Neural cell (in vitro differentiated cells): ENCODE measurements around the gene SERAC1. TPM values are rescaled to one million over a fixed set of nuclear protein-coding genes. Genes with fewer than 3 reads are reported as not detected.

Experiments used
- H2AFZ ChIP-seq: fragments of 200-600, 300-800 bp; sonication (generic), shearing (Covaris generic); 2 replicates; pipeline ENCODE4 v1.6.0; 2014; ENCODE audit warnings: low read depth, mild to moderate bottlenecking, antibody characterized with exemption, low read length, moderate library complexity
- H3F3A ChIP-seq: fragments of 200-600 bp; shearing (Covaris generic); 2 replicates; pipeline ENCODE4 v1.6.1; 2016; ENCODE audit warnings: mild to moderate bottlenecking, moderate library complexity, mixed read lengths, antibody characterized with exemption, low read length; ENCODE audit not compliant: insufficient read depth, poor library complexity, severe bottlenecking
- H3K27ac ChIP-seq: fragments of 200-600, 300-800 bp; sonication (generic), shearing (Covaris generic); 2 replicates; pipeline ENCODE4 v1.5.1; 2014; ENCODE audit warnings: mild to moderate bottlenecking, low read length, moderate library complexity
- H3K27me3 ChIP-seq: fragments of 300-800, 200-600 bp; sonication (generic), shearing (Covaris generic); 2 replicates; pipeline ENCODE4 v1.6.0; 2014; ENCODE audit warnings: mild to moderate bottlenecking, low read depth, low read length, moderate library complexity; ENCODE audit not compliant: insufficient read depth
- H3K36me3 ChIP-seq: fragments of 300-800, 200-600 bp; sonication (generic), shearing (Covaris generic); 2 replicates; pipeline ENCODE4 v1.5.1; 2014; ENCODE audit warnings: mild to moderate bottlenecking, antibody characterized with exemption, low read length, moderate library complexity; ENCODE audit not compliant: insufficient read depth
- H3K4me2 ChIP-seq: fragments of 300-800, 200-600 bp; sonication (generic), shearing (Covaris generic); 2 replicates; pipeline ENCODE4 v1.6.0; 2014; ENCODE audit warnings: mild to moderate bottlenecking, low read length
- H3K4me3 ChIP-seq: fragments of 300-800, 200-600 bp; sonication (generic), shearing (Covaris generic); 2 replicates; pipeline ENCODE4 v1.5.1; 2014; ENCODE audit warnings: mild to moderate bottlenecking, low read length, moderate library complexity
- H3K79me2 ChIP-seq: fragments of 200-600 bp; shearing (Covaris generic); replicated peaks from 2 replicates; pipeline ENCODE4 v1.6.0; 2014; ENCODE audit warnings: mild to moderate bottlenecking, low read length, moderate library complexity; ENCODE audit not compliant: insufficient read depth
- H3K9ac ChIP-seq: fragments of 300-800, 200-600 bp; sonication (generic), shearing (Covaris generic); 2 replicates; pipeline ENCODE4 v1.6.1; 2016; ENCODE audit warnings: mild to moderate bottlenecking, low read length, mixed read lengths
- H3K9me2 ChIP-seq: fragments of 200-600 bp; shearing (Covaris generic); 2 replicates; pipeline ENCODE4 v1.6.1; 2016; ENCODE audit warnings: mild to moderate bottlenecking, low read length, mixed read lengths; ENCODE audit not compliant: insufficient read depth
- H3K9me3 ChIP-seq: fragments of 200-600, 300-800 bp; sonication (generic), shearing (Covaris generic); 2 replicates; pipeline ENCODE4 v1.6.1; 2016; ENCODE audit warnings: mild to moderate bottlenecking, mixed run types, low read length, moderate library complexity, mixed read lengths
- H4K20me1 ChIP-seq: fragments of 200-600 bp; shearing (Covaris generic); 2 replicates; pipeline ENCODE4 v1.6.1; 2016; ENCODE audit warnings: mild to moderate bottlenecking, mixed run types; ENCODE audit not compliant: insufficient read depth
- EP300 ChIP-seq: fragments of 450-650 bp; conservative IDR thresholded peaks from 2 replicates; pipeline ENCODE4 v1.6.1; 2014; ENCODE audit warnings: antibody characterized with exemption, mild to moderate bottlenecking, moderate library complexity; ENCODE audit not compliant: poor library complexity, severe bottlenecking
- EZH2 ChIP-seq: fragments of 200-600, 300-800 bp; shearing (Covaris generic), sonication (generic); IDR thresholded peaks from 2 replicates; pipeline ENCODE4 v1.6.1; 2014; ENCODE audit warnings: antibody characterized with exemption, low read length, borderline replicate concordance, mild to moderate bottlenecking; ENCODE audit not compliant: insufficient read depth, poor library complexity, severe bottlenecking
- MXI1 ChIP-seq: fragments of 450-650 bp; conservative IDR thresholded peaks from 2 replicates; pipeline ENCODE4 v1.6.1; 2014; ENCODE audit warnings: antibody characterized with exemption, mild to moderate bottlenecking; ENCODE audit not compliant: poor library complexity, severe bottlenecking
- POLR2AphosphoS5 ChIP-seq: IDR thresholded peaks from 2 replicates; pipeline ENCODE4 v1.6.1; 2012
- RAD21 ChIP-seq: fragments of 450-650 bp; conservative IDR thresholded peaks from 2 replicates; pipeline ENCODE4 v1.6.1; 2014; ENCODE audit warnings: antibody characterized with exemption, mild to moderate bottlenecking, moderate library complexity
- SMC3 ChIP-seq: fragments of 450-650 bp; conservative IDR thresholded peaks from 2 replicates; pipeline ENCODE4 v1.6.1; 2014; ENCODE audit warnings: antibody characterized with exemption, mild to moderate bottlenecking, moderate library complexity; ENCODE audit not compliant: poor library complexity
- TAF1 ChIP-seq: IDR thresholded peaks from 2 replicates; pipeline ENCODE4 v1.6.1; 2012; ENCODE audit warnings: low read depth
- polyA plus RNA-seq: library from polyadenylated mRNA; depleted of rRNA; stranded (reverse); fragments of >200 nt; gene quantifications from 2 replicates; pipeline ENCODE4 v1.2.3, GENCODE V29; 2014
- TF ChIP-seq, protein P1 (sequence below): fragments of 450-650 bp; IDR thresholded peaks from 2 replicates; pipeline ENCODE4 v1.5.1; 2014; ENCODE audit warnings: antibody characterized with exemption, mild to moderate bottlenecking, moderate library complexity; ENCODE audit not compliant: poor library complexity, severe bottlenecking
- TF ChIP-seq, protein P2 (sequence below): IDR thresholded peaks from 2 replicates; pipeline ENCODE4 v1.6.1; 2012; ENCODE audit warnings: borderline replicate concordance

Gene SERAC1
- polyA plus RNA-seq, 1 donor from 2014 or later = 22.2 TPM

DNA sequence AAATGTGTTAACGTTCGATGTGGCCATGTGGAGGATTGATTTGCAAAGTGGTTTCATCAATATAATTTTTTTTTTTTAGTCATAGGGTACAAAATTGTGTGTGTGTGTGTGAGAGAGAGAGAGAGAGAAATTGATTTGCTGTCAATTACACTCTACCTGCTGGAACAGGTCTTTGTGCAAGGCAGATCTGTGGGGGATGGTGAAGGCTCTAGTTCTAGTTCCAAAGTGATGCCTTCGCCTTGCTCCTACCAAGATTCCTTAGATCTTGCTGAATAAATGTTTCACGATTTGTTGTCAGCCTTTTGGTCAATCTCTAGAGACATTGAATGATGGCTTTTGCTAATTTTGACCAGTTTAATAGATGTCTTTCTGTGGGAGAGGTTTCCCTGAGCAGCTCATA is 64.8 kb downstream of the SERAC1 start:
- H3K79me2 ChIP-seq = no peaks in the 10 kb centered on the region
- H2AFZ ChIP-seq = no peak overlapping the region
- no peaks in the 10 kb centered on the region for H3K9me3 ChIP-seq
- no peaks in the 10 kb centered on the region for H3K27me3 ChIP-seq
- no peaks in the 10 kb centered on the region for H3K9me2 ChIP-seq
- H3K27ac ChIP-seq = no peak overlapping the region
- H3K9ac ChIP-seq = no peak overlapping the region
- no peaks in the 10 kb centered on the region for H4K20me1 ChIP-seq
- TF ChIP-seq, protein P1, sequence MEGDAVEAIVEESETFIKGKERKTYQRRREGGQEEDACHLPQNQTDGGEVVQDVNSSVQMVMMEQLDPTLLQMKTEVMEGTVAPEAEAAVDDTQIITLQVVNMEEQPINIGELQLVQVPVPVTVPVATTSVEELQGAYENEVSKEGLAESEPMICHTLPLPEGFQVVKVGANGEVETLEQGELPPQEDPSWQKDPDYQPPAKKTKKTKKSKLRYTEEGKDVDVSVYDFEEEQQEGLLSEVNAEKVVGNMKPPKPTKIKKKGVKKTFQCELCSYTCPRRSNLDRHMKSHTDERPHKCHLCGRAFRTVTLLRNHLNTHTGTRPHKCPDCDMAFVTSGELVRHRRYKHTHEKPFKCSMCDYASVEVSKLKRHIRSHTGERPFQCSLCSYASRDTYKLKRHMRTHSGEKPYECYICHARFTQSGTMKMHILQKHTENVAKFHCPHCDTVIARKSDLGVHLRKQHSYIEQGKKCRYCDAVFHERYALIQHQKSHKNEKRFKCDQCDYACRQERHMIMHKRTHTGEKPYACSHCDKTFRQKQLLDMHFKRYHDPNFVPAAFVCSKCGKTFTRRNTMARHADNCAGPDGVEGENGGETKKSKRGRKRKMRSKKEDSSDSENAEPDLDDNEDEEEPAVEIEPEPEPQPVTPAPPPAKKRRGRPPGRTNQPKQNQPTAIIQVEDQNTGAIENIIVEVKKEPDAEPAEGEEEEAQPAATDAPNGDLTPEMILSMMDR = no peak
- no peak for TF ChIP-seq EP300
- TF ChIP-seq MXI1 = no peak
- TF ChIP-seq, protein P2, sequence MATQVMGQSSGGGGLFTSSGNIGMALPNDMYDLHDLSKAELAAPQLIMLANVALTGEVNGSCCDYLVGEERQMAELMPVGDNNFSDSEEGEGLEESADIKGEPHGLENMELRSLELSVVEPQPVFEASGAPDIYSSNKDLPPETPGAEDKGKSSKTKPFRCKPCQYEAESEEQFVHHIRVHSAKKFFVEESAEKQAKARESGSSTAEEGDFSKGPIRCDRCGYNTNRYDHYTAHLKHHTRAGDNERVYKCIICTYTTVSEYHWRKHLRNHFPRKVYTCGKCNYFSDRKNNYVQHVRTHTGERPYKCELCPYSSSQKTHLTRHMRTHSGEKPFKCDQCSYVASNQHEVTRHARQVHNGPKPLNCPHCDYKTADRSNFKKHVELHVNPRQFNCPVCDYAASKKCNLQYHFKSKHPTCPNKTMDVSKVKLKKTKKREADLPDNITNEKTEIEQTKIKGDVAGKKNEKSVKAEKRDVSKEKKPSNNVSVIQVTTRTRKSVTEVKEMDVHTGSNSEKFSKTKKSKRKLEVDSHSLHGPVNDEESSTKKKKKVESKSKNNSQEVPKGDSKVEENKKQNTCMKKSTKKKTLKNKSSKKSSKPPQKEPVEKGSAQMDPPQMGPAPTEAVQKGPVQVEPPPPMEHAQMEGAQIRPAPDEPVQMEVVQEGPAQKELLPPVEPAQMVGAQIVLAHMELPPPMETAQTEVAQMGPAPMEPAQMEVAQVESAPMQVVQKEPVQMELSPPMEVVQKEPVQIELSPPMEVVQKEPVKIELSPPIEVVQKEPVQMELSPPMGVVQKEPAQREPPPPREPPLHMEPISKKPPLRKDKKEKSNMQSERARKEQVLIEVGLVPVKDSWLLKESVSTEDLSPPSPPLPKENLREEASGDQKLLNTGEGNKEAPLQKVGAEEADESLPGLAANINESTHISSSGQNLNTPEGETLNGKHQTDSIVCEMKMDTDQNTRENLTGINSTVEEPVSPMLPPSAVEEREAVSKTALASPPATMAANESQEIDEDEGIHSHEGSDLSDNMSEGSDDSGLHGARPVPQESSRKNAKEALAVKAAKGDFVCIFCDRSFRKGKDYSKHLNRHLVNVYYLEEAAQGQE = no peak
- no peak for TF ChIP-seq RAD21
- TF ChIP-seq POLR2AphosphoS5 = no peak
- TF ChIP-seq TAF1 = no peak
- TF ChIP-seq SMC3 = no peak
- TF ChIP-seq EZH2 = no peak
- H3K36me3 ChIP-seq = no peaks in the 10 kb centered on the region
- H3K4me3 ChIP-seq = no peak overlapping the region
- H3K4me2 ChIP-seq = no peak overlapping the region
- no peaks in the 10 kb centered on the region for H3F3A ChIP-seq

DNA sequence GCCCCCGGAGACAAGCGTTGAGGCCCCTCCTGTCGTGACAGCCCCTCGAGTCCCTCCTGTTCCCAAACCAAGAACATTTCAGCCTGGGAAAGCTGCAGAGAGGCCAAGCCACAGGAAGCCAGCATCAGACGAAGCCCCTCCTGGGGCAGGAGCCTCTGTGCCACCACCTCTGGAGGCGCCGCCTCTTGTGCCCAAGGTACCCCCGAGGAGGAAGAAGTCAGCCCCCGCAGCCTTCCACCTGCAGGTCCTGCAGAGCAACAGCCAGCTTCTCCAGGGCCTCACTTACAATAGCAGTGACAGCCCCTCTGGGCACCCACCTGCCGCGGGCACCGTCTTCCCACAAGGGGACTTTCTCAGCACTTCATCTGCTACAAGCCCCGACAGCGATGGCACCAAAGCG is 72.4 kb downstream of the SERAC1 start:
- no peaks in the 10 kb centered on the region for H3K36me3 ChIP-seq
- no peak overlapping the region for H3K9ac ChIP-seq
- no peak overlapping the region for H2AFZ ChIP-seq
- no peaks in the 10 kb centered on the region for H4K20me1 ChIP-seq
- H3K4me3 ChIP-seq = no peak overlapping the region
- H3F3A ChIP-seq = no peaks in the 10 kb centered on the region
- H3K27me3 ChIP-seq = no peaks in the 10 kb centered on the region
- H3K27ac ChIP-seq = no peak overlapping the region
- TF ChIP-seq EP300 (no peak), SMC3 (no peak), TAF1 (no peak), RAD21 (no peak), POLR2AphosphoS5 (no peak), MXI1 (no peak), EZH2 (no peak)
- TF ChIP-seq, protein P1 = no peak
- TF ChIP-seq, protein P2 = no peak
- no peaks in the 10 kb centered on the region for H3K9me3 ChIP-seq
- no peak overlapping the region for H3K4me2 ChIP-seq
- H3K79me2 ChIP-seq = no peaks in the 10 kb centered on the region
- H3K9me2 ChIP-seq = no peaks in the 10 kb centered on the region
